Suppressor macrophage treated with lipopolysaccharide for 1 hour (primary cell): ENCODE data around the gene RIPOR1.
"Not testable (repeated sequence)": the region's sequence is repeated elsewhere in the genome, so short reads cannot be mapped to it uniquely, and the experiment has no call there.

Source experiments
- DNase-seq, 3 donors: peaks; one replicate each; pipeline ENCODE4 v3.0.0-alpha.2; 2020 to 2022

The RIPOR1 gene, protein sequence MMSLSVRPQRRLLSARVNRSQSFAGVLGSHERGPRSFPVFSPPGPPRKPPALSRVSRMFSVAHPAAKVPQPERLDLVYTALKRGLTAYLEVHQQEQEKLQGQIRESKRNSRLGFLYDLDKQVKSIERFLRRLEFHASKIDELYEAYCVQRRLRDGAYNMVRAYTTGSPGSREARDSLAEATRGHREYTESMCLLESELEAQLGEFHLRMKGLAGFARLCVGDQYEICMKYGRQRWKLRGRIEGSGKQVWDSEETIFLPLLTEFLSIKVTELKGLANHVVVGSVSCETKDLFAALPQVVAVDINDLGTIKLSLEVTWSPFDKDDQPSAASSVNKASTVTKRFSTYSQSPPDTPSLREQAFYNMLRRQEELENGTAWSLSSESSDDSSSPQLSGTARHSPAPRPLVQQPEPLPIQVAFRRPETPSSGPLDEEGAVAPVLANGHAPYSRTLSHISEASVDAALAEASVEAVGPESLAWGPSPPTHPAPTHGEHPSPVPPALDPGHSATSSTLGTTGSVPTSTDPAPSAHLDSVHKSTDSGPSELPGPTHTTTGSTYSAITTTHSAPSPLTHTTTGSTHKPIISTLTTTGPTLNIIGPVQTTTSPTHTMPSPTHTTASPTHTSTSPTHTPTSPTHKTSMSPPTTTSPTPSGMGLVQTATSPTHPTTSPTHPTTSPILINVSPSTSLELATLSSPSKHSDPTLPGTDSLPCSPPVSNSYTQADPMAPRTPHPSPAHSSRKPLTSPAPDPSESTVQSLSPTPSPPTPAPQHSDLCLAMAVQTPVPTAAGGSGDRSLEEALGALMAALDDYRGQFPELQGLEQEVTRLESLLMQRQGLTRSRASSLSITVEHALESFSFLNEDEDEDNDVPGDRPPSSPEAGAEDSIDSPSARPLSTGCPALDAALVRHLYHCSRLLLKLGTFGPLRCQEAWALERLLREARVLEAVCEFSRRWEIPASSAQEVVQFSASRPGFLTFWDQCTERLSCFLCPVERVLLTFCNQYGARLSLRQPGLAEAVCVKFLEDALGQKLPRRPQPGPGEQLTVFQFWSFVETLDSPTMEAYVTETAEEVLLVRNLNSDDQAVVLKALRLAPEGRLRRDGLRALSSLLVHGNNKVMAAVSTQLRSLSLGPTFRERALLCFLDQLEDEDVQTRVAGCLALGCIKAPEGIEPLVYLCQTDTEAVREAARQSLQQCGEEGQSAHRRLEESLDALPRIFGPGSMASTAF

GRCh38 chr16:67528222-67528869, at the start of gene RIPOR1:
RIPOR1 (plus strand) TSS chr16:67528829; CDS start chr16:67538447, 9,618 bp downstream.
- DNase-seq = peak; percentile 54 to 83 (median 62)

DNA sequence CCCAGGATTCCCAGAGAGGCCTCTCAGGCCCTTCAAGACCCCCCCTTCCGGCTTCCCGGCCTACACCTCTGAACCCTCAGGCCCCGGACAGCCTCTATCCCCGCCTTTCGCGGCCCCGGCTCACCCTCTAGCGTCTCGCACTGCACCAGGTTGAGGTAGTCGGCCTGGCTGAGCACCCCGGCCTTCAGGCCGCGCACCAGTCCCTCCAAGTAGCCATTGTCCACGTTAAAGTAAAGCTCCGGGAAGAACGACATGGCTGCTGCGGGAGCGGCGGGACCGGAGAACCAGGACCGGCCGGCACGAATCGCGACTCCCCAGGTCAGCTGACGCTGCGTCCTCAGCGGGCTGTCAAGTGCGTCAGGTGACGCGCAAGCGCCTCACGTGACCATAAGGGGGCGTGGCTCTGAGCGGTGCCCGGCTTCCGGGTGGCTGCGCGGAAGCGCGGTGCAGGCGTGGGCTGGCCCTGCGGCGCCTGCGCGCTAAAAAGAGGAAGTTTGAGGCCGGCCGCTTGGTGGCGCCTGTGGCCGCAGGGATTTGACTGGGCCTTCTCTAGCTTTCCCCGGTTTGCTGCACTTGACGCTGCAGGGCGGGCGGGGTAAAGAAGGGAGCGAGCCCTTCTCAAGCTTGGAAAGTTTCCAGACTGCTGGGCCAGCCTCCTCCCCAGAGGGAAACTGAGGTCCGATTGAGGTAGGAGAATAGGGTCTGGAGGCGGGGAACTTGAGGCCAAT, 47.6 kb upstream of the RIPOR1 start, which contains the start of gene ATP6V0D1:
Gene ATP6V0D1, minus strand, starts transcription at position 325 of the 728 bp plus-strand sequence. Its CDS starts 71 bp downstream, at position 254.
- DNase-seq = peak; percentile 100

DNA sequence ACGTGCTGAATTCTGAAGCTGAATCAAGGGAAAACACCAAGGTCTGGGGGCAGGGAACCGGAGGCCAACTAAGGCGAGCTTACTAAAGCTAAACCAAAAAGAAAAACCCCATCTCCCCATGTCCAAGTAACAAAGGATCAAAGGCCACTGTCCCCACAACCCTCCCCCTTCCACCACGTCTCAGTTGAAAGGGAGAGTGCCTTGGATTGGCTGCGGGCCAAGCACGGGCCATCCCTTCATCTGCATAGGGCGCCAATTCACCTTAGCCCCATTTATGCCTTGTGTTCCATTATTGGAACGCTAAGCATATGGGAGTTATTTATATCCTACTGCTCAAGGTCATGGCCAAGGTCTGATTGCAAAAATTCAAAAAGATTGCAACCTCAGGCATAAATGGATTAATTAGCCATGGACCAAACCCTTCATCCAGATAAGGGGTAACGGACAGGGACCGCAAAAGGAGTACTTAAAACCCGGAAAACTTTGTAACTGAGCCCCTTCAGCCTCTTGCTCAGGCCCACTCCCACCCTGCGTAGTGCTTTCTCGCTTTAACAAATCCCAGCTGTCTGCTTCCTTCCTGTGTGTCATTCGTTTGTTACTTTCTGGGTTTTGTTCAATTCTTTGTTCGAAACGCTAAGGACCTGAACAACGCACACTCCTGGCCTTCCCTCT, 46.9 kb upstream of the RIPOR1 start:
- peak in 1 of 3 donors; percentile 41 for DNase-seq

DNA sequence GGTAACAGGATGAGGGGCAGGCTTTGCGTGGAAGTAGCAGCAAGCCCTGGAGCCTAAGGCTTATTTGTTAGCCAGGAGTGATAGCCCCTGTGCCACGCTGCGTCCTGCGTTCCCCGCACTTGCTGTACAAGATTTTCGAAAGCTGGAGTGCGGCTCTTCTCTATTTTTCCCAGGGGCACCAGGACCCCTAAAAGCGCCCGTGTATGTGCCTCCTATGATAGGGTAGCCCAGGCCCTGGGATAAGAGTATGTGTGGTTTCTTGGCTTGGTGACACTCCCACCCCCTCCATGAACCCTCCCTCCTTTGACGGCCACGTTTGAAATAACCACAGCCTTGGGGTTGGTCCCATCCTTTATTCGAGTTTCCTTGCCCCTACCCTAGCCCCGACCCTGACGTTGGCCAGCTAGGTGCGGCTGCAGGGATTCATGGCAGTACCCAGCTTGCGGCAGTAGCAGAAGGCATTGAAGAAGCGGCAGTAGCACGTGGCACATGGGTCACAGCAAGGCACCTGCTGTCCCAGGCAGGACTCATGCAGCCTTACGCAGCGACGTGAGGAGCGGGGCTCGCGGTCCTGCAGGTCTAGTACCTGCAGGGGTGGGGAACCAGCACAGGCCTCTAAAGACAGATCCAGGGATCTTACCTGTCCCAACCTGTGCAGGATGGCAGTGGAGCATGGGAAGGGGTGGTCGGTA, 46.2 kb upstream of the RIPOR1 start:
- DNase-seq = no peak

GRCh38 chr16:67483150-67483549, 45.5 kb upstream of the RIPOR1 start, which contains the start of gene AGRP:
AGRP (minus strand) TSS chr16:67483547; CDS start chr16:67483398, 149 bp downstream.
- no peak for DNase-seq

- no peak for DNase-seq
Observed at GRCh38 chr16:67483731-67484525, 44.7 kb upstream of the RIPOR1 start.

DNA sequence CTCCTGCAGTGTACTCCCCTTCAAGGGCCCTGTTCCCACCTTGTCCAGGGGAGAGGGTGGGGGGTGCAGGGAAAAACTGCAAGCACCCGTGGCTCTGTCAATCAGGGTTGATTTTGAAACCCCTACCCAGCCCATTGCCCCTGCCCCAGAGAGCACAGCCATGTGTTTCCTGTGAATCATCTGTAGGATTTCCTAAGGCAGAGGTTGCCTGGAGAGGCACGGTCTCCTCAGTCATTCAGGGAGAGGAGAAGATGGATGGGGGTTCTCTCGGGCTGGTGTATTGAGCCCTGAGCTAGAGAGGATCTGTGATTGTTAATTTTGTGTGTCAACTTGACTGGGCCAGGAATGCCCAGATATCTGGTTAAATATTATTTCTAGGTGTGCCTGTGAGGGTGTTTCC, 41.8 kb upstream of the RIPOR1 start:
- peak; percentile 68 to 73 (median 70) for DNase-seq

GRCh38 chr16:67487561-67487960, 41.1 kb upstream of the RIPOR1 start:
- DNase-seq = not testable (repeated sequence)

DNA sequence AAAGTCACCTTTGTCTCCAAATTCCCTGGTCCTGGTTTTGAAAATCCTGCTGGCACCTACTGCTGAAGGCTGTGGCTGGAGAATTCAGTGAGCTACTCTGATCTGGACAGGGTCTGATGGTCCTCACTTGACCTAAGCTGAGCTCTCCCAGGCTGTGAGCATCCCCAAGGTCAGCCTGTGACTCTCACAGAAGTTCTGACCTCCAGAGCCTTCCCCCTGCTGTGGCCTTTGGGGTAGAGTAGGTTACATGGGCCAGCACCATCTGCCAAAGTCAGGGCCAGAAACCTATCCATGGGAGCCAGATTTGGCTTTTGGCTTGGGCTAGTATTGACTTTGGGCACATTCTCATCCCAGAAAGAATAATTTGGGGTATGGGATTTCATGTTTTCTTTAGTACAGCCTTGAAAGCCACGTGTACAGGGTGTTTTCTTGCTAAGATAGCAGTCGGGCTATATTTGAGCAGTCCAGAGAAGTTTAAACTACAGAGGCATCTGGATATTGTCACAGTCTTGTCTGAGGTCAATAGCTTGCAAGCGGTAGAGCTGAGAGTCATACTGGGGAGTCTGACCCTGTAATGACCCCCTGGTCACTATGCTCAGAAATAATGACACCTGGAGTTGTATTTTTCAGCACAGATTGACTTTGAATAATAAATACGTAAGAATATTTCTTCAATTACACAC, 39.1 kb upstream of the RIPOR1 start:
- no peak for DNase-seq

GRCh38 chr16:67490335-67491096, 38.1 kb upstream of the RIPOR1 start:
- DNase-seq = peak; percentile 75 to 94 (median 93)

DNA sequence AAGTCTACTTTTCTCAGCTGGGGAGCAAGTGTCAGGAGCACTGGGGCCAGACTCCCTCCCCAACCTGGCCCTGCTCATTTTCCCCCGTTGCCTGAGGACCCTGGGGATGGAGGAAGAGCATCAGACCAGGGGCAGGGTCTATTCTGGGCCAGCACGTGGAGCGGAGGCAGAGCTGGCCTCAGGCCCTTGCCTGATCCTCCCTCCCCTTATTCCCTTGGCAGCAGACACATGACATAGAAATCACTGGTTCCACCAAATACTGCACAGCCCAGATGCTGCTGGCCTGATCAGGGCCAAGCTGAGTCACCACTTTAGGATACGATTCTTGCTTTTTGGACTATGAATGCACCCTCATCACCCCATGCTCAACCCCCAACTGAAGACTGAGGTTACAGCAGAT, 29.5 kb upstream of the RIPOR1 start:
- no peak for DNase-seq

DNA sequence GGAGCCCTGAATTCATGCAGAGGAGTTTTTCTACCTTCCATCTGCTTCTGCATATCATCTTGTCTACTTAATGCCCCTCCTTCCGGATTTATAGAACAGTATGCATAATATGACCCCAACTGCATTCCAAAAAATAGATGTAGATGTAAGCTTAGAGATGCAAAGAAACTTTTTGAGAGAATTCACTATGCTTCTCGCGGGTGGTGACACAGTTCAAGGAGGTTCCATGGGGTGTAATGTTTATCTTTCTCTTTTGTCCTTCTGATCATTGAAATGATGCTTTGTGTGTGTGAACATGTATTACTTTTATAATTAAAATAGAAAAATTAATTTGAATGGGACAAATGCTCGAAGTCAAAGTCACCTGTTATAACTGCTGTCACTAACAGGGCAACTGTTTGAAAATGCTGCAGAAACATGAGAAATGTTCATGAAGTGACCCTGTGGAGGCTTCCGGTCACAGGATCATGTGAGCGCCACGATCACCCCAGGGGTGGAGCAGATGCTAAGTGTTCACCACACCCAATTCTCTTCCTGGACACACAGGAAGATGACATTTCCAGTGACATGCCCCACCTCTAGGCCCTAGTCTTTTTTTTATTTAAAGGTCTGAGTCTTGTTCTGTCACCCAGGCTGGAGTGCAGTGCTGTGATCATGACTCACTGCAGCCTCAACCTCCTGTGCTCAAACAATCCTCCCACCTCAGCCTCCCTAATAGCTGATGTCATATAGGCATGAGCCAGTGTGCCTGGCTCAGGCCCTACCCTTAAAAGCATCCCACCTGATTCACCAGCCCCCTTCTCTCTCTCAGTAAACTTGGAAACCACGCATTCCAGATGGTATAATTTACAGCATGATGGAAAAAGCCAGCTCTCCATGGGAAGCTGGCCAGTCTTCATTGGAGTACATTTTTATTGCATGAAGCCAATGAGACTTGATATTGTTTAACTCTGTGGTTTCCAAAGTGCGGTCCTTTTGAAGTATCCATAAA, 24.3 kb upstream of the RIPOR1 start:
- peak; percentile 78 to 82 (median 79) for DNase-seq

DNA sequence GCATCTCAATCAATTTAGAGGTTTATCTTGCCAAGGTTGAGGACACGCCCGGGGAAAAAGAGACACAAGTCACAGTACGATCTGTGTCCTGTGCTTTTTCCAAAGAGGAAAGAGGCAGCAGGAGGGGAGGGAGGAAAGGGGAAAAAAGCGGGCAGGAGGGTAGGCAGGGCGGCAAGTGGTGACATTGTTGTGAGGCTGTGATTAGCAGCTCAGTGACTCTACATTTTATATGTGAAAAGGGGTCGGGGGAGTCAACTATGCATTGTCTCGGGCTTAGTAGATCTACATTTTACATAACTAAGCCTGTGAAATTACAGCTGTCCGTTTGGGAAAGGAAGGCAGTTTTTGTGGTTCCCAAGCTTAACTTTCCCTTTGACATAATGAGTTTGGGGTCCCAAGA, 22.2 kb upstream of the RIPOR1 start:
- no peak for DNase-seq

DNA sequence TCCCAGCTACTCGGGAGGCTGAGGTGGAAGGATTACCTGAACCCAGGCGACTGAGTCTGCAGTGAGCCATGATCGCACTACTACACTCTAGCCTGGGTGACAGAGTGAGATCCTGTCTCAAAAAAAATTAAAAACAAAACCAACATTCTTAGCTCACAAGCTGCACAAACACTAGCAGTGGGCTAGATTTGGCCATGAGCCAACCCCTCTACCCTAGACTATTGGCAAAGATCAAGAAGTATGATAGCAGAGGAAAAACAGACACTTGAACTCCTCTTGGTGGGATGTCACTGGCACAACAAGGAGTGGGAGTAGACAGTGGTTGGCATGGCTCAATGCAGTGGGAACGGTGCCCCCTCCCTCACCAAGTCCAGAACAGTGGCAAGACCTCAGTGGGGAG, 19.6 kb upstream of the RIPOR1 start:
- no peak for DNase-seq

DNA sequence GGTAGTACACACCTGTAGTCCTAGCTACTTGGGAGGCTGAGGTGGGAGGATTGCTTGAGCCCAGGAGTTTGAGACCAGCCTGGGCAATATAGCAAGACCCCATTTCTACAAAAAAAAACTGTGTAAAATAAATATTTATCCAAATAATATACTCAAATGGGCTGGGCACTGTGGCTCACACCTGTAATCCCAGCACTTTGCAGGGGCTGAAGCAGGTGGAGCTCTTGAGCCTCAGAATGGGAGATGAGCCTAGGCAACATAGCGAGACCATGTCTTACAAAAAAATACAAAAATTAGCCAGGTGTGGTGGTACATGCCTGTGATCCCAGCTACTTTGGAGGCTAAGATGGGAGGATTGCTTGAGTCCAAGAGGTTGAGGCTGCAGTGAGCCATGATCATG, 14.7 kb upstream of the RIPOR1 start:
- not testable (repeated sequence) for DNase-seq

- DNase-seq = peak; percentile 96 to 98 (median 98)
Observed at GRCh38 chr16:67514382-67514828, 14.2 kb upstream of the RIPOR1 start.
